ENCODE results near the gene PPP1R36.

GRCh38 chr14:64612971-64613666 lies 63.4 kb downstream of the PPP1R36 start:
- TF ChIP-seq CTCF (IDR thresholded peaks at IDR 0.05) = no peak
- TF ChIP-seq POLR2A (IDR thresholded peaks at IDR 0.05) = no peak
